ENCODE results near the gene EEF1A2. TPM values are rescaled to one million over a fixed set of nuclear protein-coding genes. Genes with fewer than 3 reads are reported as not detected.
A peak's percentile ranks its signal among the peaks of the same experiment; 100 is the strongest.

Gene EEF1A2
- total RNA-seq, 1 experiment from 2014 or later = 32.0 TPM

DNA sequence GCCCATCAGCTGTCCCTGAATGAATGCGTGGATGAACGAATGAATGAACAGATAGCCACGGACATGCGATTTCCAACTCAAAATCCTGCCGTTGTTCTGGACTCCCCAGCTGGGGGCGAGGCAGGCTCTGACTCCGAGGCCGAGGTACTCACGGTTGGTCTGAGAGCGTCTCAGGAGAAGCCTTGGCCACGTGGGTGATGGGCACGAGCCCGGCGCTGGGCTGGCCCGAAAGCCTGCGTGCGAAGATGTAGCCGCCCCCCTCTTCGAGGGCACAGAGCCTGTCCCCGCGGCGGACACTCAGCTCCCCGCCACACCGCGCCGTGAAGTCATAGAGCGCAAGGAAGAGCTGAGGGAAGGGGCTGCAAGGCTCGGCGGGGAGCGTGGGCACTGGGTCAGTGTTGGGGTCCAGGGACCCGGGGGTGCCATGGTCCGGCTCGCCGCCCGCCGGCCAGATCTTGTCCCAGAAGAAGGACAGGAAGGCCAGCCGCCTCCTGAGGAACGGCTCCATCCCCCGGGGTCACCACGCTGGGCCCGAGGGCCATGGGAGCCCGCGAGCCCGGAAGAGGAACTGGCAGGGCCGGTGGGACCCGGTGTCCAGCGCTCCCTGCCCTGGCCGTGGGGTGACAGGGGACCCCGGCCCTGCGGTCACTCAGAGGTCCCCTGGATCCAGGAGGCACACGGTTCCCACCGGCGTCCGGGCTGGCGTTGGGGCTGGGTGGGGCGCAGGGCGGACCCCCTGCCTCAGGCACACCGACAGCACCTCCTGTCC is 48.3 kb upstream of the EEF1A2 start:
- H3K4me3 Mint-ChIP-seq (ENCODE audit: unreplicated experiment) = no peak overlapping the region
- peaks cover 22% of the 10 kb centered on the region for H3K4me1 Mint-ChIP-seq (ENCODE audit: low read depth, unreplicated experiment)
- DNase-seq = no peak
- CTCF ChIA-PET = interaction anchor here (1.8 kb wide), 1 partner anchor 9 kb away, joined by 6 read pairs; no protein-coding TSS in a partner anchor
- no peaks in the 10 kb centered on the region for H3K36me3 Mint-ChIP-seq (ENCODE audit: insufficient read depth, unreplicated experiment)
- no peaks in the 10 kb centered on the region for H3K27me3 ChIP-seq (replicated peaks; ENCODE audit: control insufficient read depth, insufficient read depth, low read length)
- POLR2A ChIA-PET = interaction anchor here (0.6 kb wide), 1 partner anchor 195 kb away, joined by 4 read pairs; no protein-coding TSS in a partner anchor
- H3K9me3 Mint-ChIP-seq (ENCODE audit: unreplicated experiment) = no peaks in the 10 kb centered on the region
- BruUV-seq (replicated peaks) = no TSS peak
- H3K27ac Mint-ChIP-seq (ENCODE audit: unreplicated experiment) = no peak overlapping the region
- H3K9me3 ChIP-seq = no peaks in the 10 kb centered on the region
- H3K4me3 ChIP-seq (ENCODE audit: low read depth, low read length) = no peak overlapping the region
- no peaks in the 10 kb centered on the region for H3K27me3 Mint-ChIP-seq (ENCODE audit: insufficient read depth, unreplicated experiment)
- H3K36me3 ChIP-seq (ENCODE audit: control insufficient read depth, insufficient read depth, low read length) = no peaks in the 10 kb centered on the region
- TF ChIP-seq, protein P1, sequence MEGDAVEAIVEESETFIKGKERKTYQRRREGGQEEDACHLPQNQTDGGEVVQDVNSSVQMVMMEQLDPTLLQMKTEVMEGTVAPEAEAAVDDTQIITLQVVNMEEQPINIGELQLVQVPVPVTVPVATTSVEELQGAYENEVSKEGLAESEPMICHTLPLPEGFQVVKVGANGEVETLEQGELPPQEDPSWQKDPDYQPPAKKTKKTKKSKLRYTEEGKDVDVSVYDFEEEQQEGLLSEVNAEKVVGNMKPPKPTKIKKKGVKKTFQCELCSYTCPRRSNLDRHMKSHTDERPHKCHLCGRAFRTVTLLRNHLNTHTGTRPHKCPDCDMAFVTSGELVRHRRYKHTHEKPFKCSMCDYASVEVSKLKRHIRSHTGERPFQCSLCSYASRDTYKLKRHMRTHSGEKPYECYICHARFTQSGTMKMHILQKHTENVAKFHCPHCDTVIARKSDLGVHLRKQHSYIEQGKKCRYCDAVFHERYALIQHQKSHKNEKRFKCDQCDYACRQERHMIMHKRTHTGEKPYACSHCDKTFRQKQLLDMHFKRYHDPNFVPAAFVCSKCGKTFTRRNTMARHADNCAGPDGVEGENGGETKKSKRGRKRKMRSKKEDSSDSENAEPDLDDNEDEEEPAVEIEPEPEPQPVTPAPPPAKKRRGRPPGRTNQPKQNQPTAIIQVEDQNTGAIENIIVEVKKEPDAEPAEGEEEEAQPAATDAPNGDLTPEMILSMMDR (IDR thresholded peaks at IDR 0.05; ENCODE audit: insufficient read depth in 1 of 2, low read depth in 1 of 2, low read length in 1 of 2, severe bottlenecking in 1 of 2, unreplicated experiment in 1 of 2) = no peak
- intact Hi-C loops (cut with micrococcal nuclease; ENCODE audit: unreplicated experiment) = no loop called here
- peaks cover 28% of the 10 kb centered on the region for H3K4me1 ChIP-seq

DNA sequence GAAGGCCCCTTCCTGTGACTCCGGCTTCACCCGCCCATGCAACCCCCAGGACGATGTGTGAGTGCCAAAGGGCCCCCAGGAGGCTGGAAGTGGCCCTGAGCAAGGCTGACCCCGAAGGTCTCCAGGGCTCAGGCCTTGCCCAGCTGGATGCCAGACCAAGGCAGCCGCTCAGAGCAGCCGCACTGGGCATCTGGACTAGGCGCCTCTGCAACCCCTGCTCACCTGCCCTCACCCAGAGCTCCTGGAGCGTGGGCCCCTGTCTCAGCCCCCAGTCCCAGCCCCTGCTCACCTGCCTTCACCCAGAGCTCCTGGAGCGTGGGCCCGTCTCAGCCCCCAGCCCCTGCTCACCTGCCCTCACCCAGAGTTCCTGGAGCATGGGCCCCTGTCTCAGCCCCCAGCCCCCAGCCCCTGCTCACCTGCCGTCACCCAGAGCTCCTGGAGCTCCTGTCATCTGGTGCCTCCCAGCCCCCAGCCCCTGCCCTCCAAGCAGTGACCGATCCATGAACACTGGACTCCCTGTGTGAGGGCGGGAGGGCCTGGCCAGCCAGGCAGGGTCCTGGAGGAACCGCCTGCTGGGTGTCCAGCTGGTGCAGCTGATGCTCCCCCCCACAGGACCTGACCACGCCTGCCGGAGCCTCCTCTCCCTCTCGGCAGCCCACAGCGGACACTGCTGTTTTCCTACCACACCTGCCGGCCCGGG is 47.5 kb upstream of the EEF1A2 start:
- Mint-ChIP-seq H3K27ac (ENCODE audit: unreplicated experiment) (no peak overlapping the region), H3K27me3 (ENCODE audit: insufficient read depth, unreplicated experiment) (no peaks in the 10 kb centered on the region), H3K9me3 (ENCODE audit: unreplicated experiment) (no peaks in the 10 kb centered on the region), H3K4me1 (ENCODE audit: low read depth, unreplicated experiment) (peaks cover 22% of the 10 kb centered on the region), H3K4me3 (ENCODE audit: unreplicated experiment) (no peak overlapping the region), H3K36me3 (ENCODE audit: insufficient read depth, unreplicated experiment) (no peaks in the 10 kb centered on the region)
- no TSS peak for BruUV-seq (replicated peaks)
- POLR2A ChIA-PET = interaction anchor here (0.6 kb wide), 1 partner anchor 195 kb away, joined by 4 read pairs; no protein-coding TSS in a partner anchor
- CTCF ChIA-PET = interaction anchor here (0.7 to 1.8 kb wide), 5 partner anchors 8 to 95 kb away, joined by 3 to 6 read pairs (median 4); partner anchors contain the start of genes HELZ2, PPDPF and PTK6
- intact Hi-C loops (cut with micrococcal nuclease; ENCODE audit: unreplicated experiment) = no loop called here
- no peak for DNase-seq
- TF ChIP-seq, protein P1 (IDR thresholded peaks at IDR 0.05; ENCODE audit: insufficient read depth in 1 of 2, low read depth in 1 of 2, low read length in 1 of 2, severe bottlenecking in 1 of 2, unreplicated experiment in 1 of 2) = no peak
- H3K4me3 ChIP-seq (ENCODE audit: low read depth, low read length) = no peak overlapping the region
- no peaks in the 10 kb centered on the region for H3K36me3 ChIP-seq (ENCODE audit: control insufficient read depth, insufficient read depth, low read length)
- H3K27me3 ChIP-seq (replicated peaks; ENCODE audit: control insufficient read depth, insufficient read depth, low read length) = no peaks in the 10 kb centered on the region
- no peaks in the 10 kb centered on the region for H3K9me3 ChIP-seq
- H3K4me1 ChIP-seq = peaks cover 28% of the 10 kb centered on the region

DNA sequence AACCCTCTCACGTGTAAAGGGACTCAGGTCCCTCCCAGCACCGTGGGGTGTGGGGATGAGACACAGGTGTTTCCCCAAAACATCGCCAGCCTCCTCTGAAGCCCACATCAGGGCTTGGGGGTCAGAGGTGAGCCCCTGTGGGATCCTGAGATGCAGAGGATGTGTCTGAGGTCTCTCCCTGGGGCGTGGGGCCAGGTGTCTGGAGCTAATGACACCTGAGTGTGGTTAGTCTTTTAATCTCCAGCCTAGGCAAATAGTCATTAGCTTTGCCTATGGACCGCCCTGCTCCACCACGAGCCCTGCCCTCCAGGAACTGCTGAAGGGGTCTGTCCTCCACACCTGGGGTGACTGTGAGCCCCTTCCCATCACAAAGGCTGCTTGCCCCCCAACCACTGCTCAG is 46.9 kb upstream of the EEF1A2 start:
- ChIA-PET POLR2A (interaction anchor here (0.5 kb wide), 1 partner anchor 230 kb away, joined by 7 read pairs; no protein-coding TSS in a partner anchor), CTCF (interaction anchor here (0.7 to 1.8 kb wide), 5 partner anchors 8 to 96 kb away, joined by 3 to 6 read pairs (median 4); partner anchors contain the start of genes HELZ2, PPDPF and PTK6)
- H3K4me1 Mint-ChIP-seq (ENCODE audit: low read depth, unreplicated experiment) = peaks cover 22% of the 10 kb centered on the region
- no peaks in the 10 kb centered on the region for H3K27me3 Mint-ChIP-seq (ENCODE audit: insufficient read depth, unreplicated experiment)
- no TSS peak for BruUV-seq (replicated peaks)
- no peaks in the 10 kb centered on the region for H3K36me3 Mint-ChIP-seq (ENCODE audit: insufficient read depth, unreplicated experiment)
- Histone ChIP-seq H3K4me1 (peaks cover 28% of the 10 kb centered on the region), H3K36me3 (ENCODE audit: control insufficient read depth, insufficient read depth, low read length) (no peaks in the 10 kb centered on the region), H3K9me3 (no peaks in the 10 kb centered on the region), H3K4me3 (ENCODE audit: low read depth, low read length) (no peak overlapping the region), H3K27me3 (replicated peaks; ENCODE audit: control insufficient read depth, insufficient read depth, low read length) (no peaks in the 10 kb centered on the region)
- H3K9me3 Mint-ChIP-seq (ENCODE audit: unreplicated experiment) = no peaks in the 10 kb centered on the region
- H3K4me3 Mint-ChIP-seq (ENCODE audit: unreplicated experiment) = no peak overlapping the region
- peak overlapping the region; percentile 31 for H3K27ac Mint-ChIP-seq (ENCODE audit: unreplicated experiment)
- intact Hi-C loops (cut with micrococcal nuclease; ENCODE audit: unreplicated experiment) = no loop called here
- no peak for DNase-seq
- TF ChIP-seq, protein P1 (IDR thresholded peaks at IDR 0.05; ENCODE audit: insufficient read depth in 1 of 2, low read depth in 1 of 2, low read length in 1 of 2, severe bottlenecking in 1 of 2, unreplicated experiment in 1 of 2) = no peak

Measured in Caco-2 (cell line).